IMR-90 (cell line): ENCODE results near the gene NAV2. TPM values are rescaled to one million over a fixed set of nuclear protein-coding genes. Genes with fewer than 3 reads are reported as not detected.
A peak's percentile ranks its signal among the peaks of the same experiment; 100 is the strongest.

ENCODE experiments used
- ATAC-seq: fragments of 200-7000 bp; cut with Tn5 transposase; 2 replicates; pipeline ENCODE4 v1.9.1; 2020; ENCODE audit warnings: low read depth, mild to moderate bottlenecking, moderate library complexity
- BruUV-seq: library from RNA; stranded (reverse); fragments of 400-500 nt; replicated peaks from 2 replicates; lab custom pipeline; 2021; lab: Mats Ljungman, UMichigan
- CTCF ChIA-PET: fragments of 300-600 bp; formaldehyde crosslinking; extraction: SDS; loops from one replicate; lab custom pipeline; 2021; ENCODE audit warnings: antibody characterized with exemption; lab: Yijun Ruan, JAX
- POLR2A ChIA-PET: fragments of 300-600 bp; sonication (Branson Sonifier 250); formaldehyde crosslinking; loops from one replicate; lab custom pipeline; 2022; ENCODE audit warnings: antibody characterized with exemption; ENCODE audit not compliant: unreplicated experiment; lab: Charles Lee
- DNase-seq: peaks from one replicate; pipeline ENCODE4 v3.0.0; 2013
- H2AFZ ChIP-seq: replicated peaks from 2 replicates; pipeline ENCODE3; 2013; ENCODE audit warnings: low read length, mild to moderate bottlenecking; ENCODE audit not compliant: poor library complexity
- H2AK5ac ChIP-seq: 2 replicates; pipeline ENCODE4 v1.6.1; 2013; ENCODE audit warnings: low read depth, low read length, inconsistent platforms
- H2AK9ac ChIP-seq: replicated peaks from 2 replicates; pipeline ENCODE3; 2013; ENCODE audit warnings: mild to moderate bottlenecking, low read depth, low read length, moderate library complexity; ENCODE audit not compliant: poor library complexity
- H2BK120ac ChIP-seq: 2 replicates; pipeline ENCODE4 v1.6.1; 2013; ENCODE audit warnings: low read depth, low read length, inconsistent platforms
- H2BK15ac ChIP-seq: 3 replicates; pipeline ENCODE4 v1.6.1; 2013; ENCODE audit warnings: low read depth, low read length, inconsistent platforms
- H2BK20ac ChIP-seq: 2 replicates; pipeline ENCODE4 v1.6.1; 2013; ENCODE audit warnings: low read depth, mild to moderate bottlenecking, inconsistent platforms, low read length, moderate library complexity
- H2BK5ac ChIP-seq: 2 replicates; pipeline ENCODE4 v1.6.1; 2013; ENCODE audit warnings: mild to moderate bottlenecking, low read depth, low read length, inconsistent platforms; ENCODE audit not compliant: poor library complexity, severe bottlenecking
- H3K14ac ChIP-seq: replicated peaks from 2 replicates; pipeline ENCODE4 v1.6.1; 2013; ENCODE audit warnings: low read depth, low read length, inconsistent platforms
- H3K18ac ChIP-seq: 2 replicates; pipeline ENCODE4 v1.6.1; 2013; ENCODE audit warnings: low read depth, low read length, control low read depth
- H3K23ac ChIP-seq: 2 replicates; pipeline ENCODE4 v1.6.1; 2013; ENCODE audit warnings: low read depth, low read length, inconsistent platforms
- H3K27ac ChIP-seq: 2 replicates; pipeline ENCODE4 v1.5.1; 2013; ENCODE audit warnings: mild to moderate bottlenecking, control low read depth, low read length; ENCODE audit not compliant: insufficient read depth
- H3K27me3 ChIP-seq: 2 replicates; pipeline ENCODE4 v1.6.1; 2013; ENCODE audit warnings: low read length; ENCODE audit not compliant: control insufficient read depth, insufficient read depth
- H3K36me3 ChIP-seq: 2 replicates; pipeline ENCODE4 v1.6.1; 2013; ENCODE audit warnings: low read length, mixed read lengths; ENCODE audit not compliant: control insufficient read depth, insufficient read depth
- H3K4ac ChIP-seq: 2 replicates; pipeline ENCODE4 v1.6.1; 2013; ENCODE audit warnings: low read depth, low read length, inconsistent platforms
- H3K4me1 ChIP-seq: 2 replicates; pipeline ENCODE4 v1.6.1; 2013; ENCODE audit warnings: low read length, mixed read lengths; ENCODE audit not compliant: control insufficient read depth, insufficient read depth
- H3K4me2 ChIP-seq: 2 replicates; pipeline ENCODE4 v1.6.1; 2013; ENCODE audit warnings: low read depth, mild to moderate bottlenecking, control low read depth, low read length, moderate library complexity
- H3K4me3 ChIP-seq: 2 replicates; pipeline ENCODE4 v1.5.1; 2013; ENCODE audit warnings: low read depth, mild to moderate bottlenecking, control low read depth, low read length, moderate library complexity; ENCODE audit not compliant: insufficient read depth
- H3K56ac ChIP-seq: 2 replicates; pipeline ENCODE4 v1.6.1; 2013; ENCODE audit warnings: low read length, inconsistent platforms; ENCODE audit not compliant: insufficient read depth; ENCODE audit errors: extremely low read depth
- H3K79me1 ChIP-seq, 2 experiments: 2 replicates each; pipeline ENCODE4 v1.6.1; 2013; ENCODE audit warnings: low read length in 2 of 2, inconsistent platforms in 1 of 2, low read depth in 1 of 2
- H3K9ac ChIP-seq: 2 replicates; pipeline ENCODE4 v1.6.1; 2013; ENCODE audit warnings: low read depth, low read length, control low read depth
- H3K9me1 ChIP-seq: 2 replicates; pipeline ENCODE4 v1.6.1; 2013; ENCODE audit warnings: low read length, inconsistent platforms; ENCODE audit not compliant: insufficient read depth
- H3K9me3 ChIP-seq: 2 replicates; pipeline ENCODE4 v1.6.1; 2013; ENCODE audit warnings: low read length; ENCODE audit not compliant: control insufficient read depth, insufficient read depth
- H4K20me1 ChIP-seq: 2 replicates; pipeline ENCODE4 v1.6.1; 2013; ENCODE audit warnings: low read length, inconsistent platforms; ENCODE audit not compliant: insufficient read depth
- H4K5ac ChIP-seq: 2 replicates; pipeline ENCODE4 v1.6.1; 2013; ENCODE audit warnings: mild to moderate bottlenecking, low read depth, low read length, control low read depth
- H4K8ac ChIP-seq, 2 experiments: 2 replicates each; pipeline ENCODE4 v1.6.1; 2013; ENCODE audit warnings: low read depth in 2 of 2, low read length in 2 of 2, control low read depth in 1 of 2, inconsistent platforms in 1 of 2
- H4K91ac ChIP-seq: 2 replicates; pipeline ENCODE4 v1.6.1; 2013; ENCODE audit warnings: low read depth, low read length, inconsistent platforms; ENCODE audit not compliant: insufficient read depth
- CEBPB ChIP-seq: IDR thresholded peaks from 2 replicates; pipeline ENCODE4 v1.6.1; 2012; ENCODE audit warnings: low read depth, low read length, improper control_type of control experiment
- CTCF ChIP-seq: conservative IDR thresholded peaks from 2 replicates; pipeline ENCODE4 v1.5.1; 2012; ENCODE audit warnings: mild to moderate bottlenecking, low read depth, low read length, improper control_type of control experiment
- FOS ChIP-seq: fragments of 150-350 bp; IDR thresholded peaks from 2 replicates; pipeline ENCODE4 v1.6.1; 2016; ENCODE audit warnings: low read depth, low read length
- MAFK ChIP-seq: IDR thresholded peaks from 2 replicates; pipeline ENCODE4 v1.6.1; 2012; ENCODE audit warnings: low read depth, low read length, improper control_type of control experiment
- MAZ ChIP-seq: IDR thresholded peaks from 2 replicates; pipeline ENCODE4 v1.6.1; 2012; ENCODE audit warnings: low read depth, mild to moderate bottlenecking, low read length, improper control_type of control experiment, moderate library complexity, borderline replicate concordance
- MXI1 ChIP-seq: IDR thresholded peaks from 2 replicates; pipeline ENCODE4 v1.6.1; 2012; ENCODE audit warnings: low read depth, mild to moderate bottlenecking, low read length, moderate library complexity, borderline replicate concordance
- POLR2A ChIP-seq: IDR thresholded peaks from 2 replicates; pipeline ENCODE4 v1.6.1; 2012; ENCODE audit warnings: mild to moderate bottlenecking, low read depth, low read length
- RAD21 ChIP-seq: IDR thresholded peaks from 2 replicates; pipeline ENCODE4 v1.6.1; 2012; ENCODE audit warnings: low read length, improper control_type of control experiment
- RCOR1 ChIP-seq: IDR thresholded peaks from 2 replicates; pipeline ENCODE4 v1.6.1; 2012; ENCODE audit warnings: mild to moderate bottlenecking, low read length, improper control_type of control experiment; ENCODE audit not compliant: insufficient replicate concordance
- RFX5 ChIP-seq: IDR thresholded peaks from 2 replicates; pipeline ENCODE4 v1.8.0; 2012; ENCODE audit warnings: low read depth, mild to moderate bottlenecking, low read length, moderate library complexity
- SMC3 ChIP-seq: fragments of 150-350 bp; IDR thresholded peaks from 2 replicates; pipeline ENCODE4 v1.6.1; 2016; ENCODE audit warnings: low read depth, mild to moderate bottlenecking, antibody characterized with exemption, low read length, moderate library complexity
- WGBS, 2 experiments: methylation state at CpG; one replicate each; pipeline versions ENCODE4 v1.1.5 to v1.1.7; 2013; ENCODE audit warnings: missing lambda C conversion rate in 2 of 2; ENCODE audit not compliant: insufficient read length in 1 of 2; ENCODE audit errors: extremely low coverage in 2 of 2; 5-methylcytosine and 5-hydroxymethylcytosine counted together
- dilution Hi-C: fragments of 300-500 bp; cut with HindIII; formaldehyde crosslinking; loops from one replicate; pipeline ENCODE4 v1.14.3; 2018; ENCODE audit warnings: low sequenced_read_pairs; ENCODE audit not compliant: unreplicated experiment
- in situ Hi-C: fragments of 300-500 bp; cut with MboI; formaldehyde crosslinking; loops from 3 replicates; pipeline ENCODE4 v1.14.3; 2019; ENCODE audit warnings: low sequenced_read_pairs, inconsistent platforms, mixed read lengths
- intact Hi-C: fragments of 100-400 bp; cut with micrococcal nuclease; formaldehyde crosslinking; loops from 2 replicates; pipeline ENCODE4 v1.10.0; 2022
- polyA plus RNA-seq, 3 experiments: library from polyadenylated mRNA; depleted of rRNA; stranded (reverse); fragments of >200 nt; gene quantifications; 2 replicates each; pipeline ENCODE4 v1.2.3, GENCODE V29; 2012; ENCODE audit warnings: low replicate concordance in 1 of 3
- total RNA-seq: library from RNA; depleted of rRNA; stranded (reverse); fragments of >200 nt; gene quantifications from 2 replicates; pipeline ENCODE4 v1.2.3, GENCODE V29; 2012
- TF ChIP-seq, protein P1 (sequence below): fragments of 150-350 bp; IDR thresholded peaks from 2 replicates; pipeline ENCODE4 v1.6.1; 2016; ENCODE audit warnings: low read depth, mild to moderate bottlenecking, low read length, moderate library complexity, borderline replicate concordance

The NAV2 gene
- total and polyA plus RNA-seq, 2 of the 4 experiments (the other 2 are of a cell fraction), result 4.5 to 12.6 TPM

GRCh38 chr11:19853016-19853415, 140.4 kb downstream of the NAV2 start:
- peak; percentile 59 for DNase-seq
- Histone ChIP-seq H2BK20ac (no peak overlapping the region), H2AK9ac (no peak overlapping the region), H3K27ac (no peak overlapping the region), H2BK15ac (no peak overlapping the region), H3K9me3 (no peaks in the 10 kb centered on the region), H3K23ac (no peak overlapping the region), H4K91ac (no peak overlapping the region), H3K4me3 (no peak overlapping the region), H3K4me2 (no peak overlapping the region), H3K56ac (no peak overlapping the region), H2BK120ac (no peak overlapping the region), H3K79me1 (peaks cover 36 to 40% of the 10 kb centered on the region in 2 experiments), H3K36me3 (no peaks in the 10 kb centered on the region), H4K8ac (no peak overlapping the region), H3K4ac (no peak overlapping the region), H4K20me1 (peaks cover 9% of the 10 kb centered on the region; the same call in 1 of the 2 replicates), H4K5ac (no peak overlapping the region), H3K14ac (no peak overlapping the region), H3K9me1 (peaks cover 13% of the 10 kb centered on the region; the same call in 1 of the 2 replicates), H2BK5ac (no peak overlapping the region), H2AFZ (no peak overlapping the region), H2AK5ac (no peak overlapping the region), H3K27me3 (no peaks in the 10 kb centered on the region), H3K18ac (no peak overlapping the region), H3K4me1 (peaks cover 7% of the 10 kb centered on the region), H3K9ac (no peak overlapping the region)
- in situ Hi-C loops (no loop called here), dilution Hi-C loops (no loop called here), intact Hi-C loops (no loop called here)
- ChIA-PET POLR2A (no interaction called here), CTCF (no interaction called here)
- WGBS, 2 experiments, result no CpG with 5 or more reads among the region's 2 CpGs
- no peak for TF ChIP-seq RFX5
- TF ChIP-seq SMC3, result no peak
- no peak for TF ChIP-seq RCOR1
- no peak for TF ChIP-seq RAD21
- no peak for TF ChIP-seq MAZ
- TF ChIP-seq MAFK, result no peak
- TF ChIP-seq MXI1, result no peak
- no peak for TF ChIP-seq POLR2A
- TF ChIP-seq, protein P1, sequence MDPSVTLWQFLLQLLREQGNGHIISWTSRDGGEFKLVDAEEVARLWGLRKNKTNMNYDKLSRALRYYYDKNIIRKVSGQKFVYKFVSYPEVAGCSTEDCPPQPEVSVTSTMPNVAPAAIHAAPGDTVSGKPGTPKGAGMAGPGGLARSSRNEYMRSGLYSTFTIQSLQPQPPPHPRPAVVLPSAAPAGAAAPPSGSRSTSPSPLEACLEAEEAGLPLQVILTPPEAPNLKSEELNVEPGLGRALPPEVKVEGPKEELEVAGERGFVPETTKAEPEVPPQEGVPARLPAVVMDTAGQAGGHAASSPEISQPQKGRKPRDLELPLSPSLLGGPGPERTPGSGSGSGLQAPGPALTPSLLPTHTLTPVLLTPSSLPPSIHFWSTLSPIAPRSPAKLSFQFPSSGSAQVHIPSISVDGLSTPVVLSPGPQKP, result no peak
- no peak for TF ChIP-seq FOS
- no peak for TF ChIP-seq CEBPB
- no peak for TF ChIP-seq CTCF
- no TSS peak for BruUV-seq
- peak; percentile 55 for ATAC-seq
